HG03469 (cell line): ENCODE measurements around the gene PRR27.

Experiments
- ATAC-seq: cut with Tn5 transposase; IDR thresholded peaks from one replicate; pipeline ENCODE4 v1.9.1; 2021; ENCODE audit warnings: mild to moderate bottlenecking, moderate library complexity, moderate number of reproducible peaks; ENCODE audit not compliant: unreplicated experiment

The PRR27 gene

DNA sequence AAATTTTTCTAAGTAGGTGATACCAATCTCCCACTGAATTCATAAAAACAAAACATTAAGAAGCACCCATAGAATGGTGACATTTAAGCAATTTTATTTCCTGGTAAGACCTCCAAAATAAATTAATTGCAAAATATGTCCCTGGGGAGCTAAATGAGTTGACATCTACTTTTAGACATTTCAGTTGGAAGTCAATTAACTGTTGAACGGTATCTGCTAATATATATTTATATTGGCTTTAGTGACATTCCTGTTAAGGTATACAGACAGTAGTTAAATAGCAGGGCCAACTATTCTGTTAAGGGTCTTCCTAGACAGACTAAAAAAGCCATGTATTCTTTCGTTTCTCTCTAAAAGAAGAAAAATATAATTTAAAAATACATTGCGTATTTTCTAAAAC is at the start of gene PRR27:
PRR27 (plus strand) TSS at position 301 of the 400 bp plus-strand sequence. CDS start 139 bp downstream, outside the sequence.
- ATAC-seq = no peak

DNA sequence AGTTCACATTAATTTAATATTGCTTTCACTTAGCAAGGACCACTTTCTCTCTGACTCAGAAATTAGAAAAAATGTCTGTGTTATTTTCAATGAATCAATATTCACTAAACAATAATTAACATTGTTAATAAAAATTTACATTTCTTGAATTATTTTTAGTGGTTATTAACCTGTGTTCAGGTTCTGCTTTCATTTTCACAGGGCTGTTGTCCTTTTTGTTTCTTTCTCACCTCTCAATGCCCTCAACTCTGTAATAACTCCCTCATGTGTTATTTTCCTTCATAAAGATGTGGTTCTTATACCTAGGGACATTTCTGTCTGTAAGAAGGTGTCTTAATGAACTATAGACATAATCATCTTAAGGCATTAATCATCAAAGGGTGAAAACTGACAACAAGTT is 43.1 kb upstream of the PRR27 start:
- ATAC-seq = no peak

DNA sequence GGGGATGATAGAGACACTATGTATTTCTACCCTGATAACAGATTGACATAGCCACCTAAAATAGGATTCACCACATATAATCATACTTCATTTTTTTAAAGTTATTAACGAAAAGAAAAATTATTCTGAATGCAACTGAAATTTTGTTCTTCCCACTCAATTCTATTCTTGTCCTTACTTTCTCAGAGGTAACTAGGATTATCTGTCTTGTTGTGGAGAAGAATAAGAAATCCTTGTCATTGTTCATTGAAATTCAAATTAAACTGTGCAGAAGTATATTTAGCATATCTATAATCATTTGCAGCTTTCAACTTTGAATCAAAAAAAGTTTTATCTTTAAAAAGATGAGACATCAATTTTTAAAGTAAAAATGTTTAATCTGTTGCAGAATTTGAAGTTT is 40.4 kb upstream of the PRR27 start:
- ATAC-seq = no peak

DNA sequence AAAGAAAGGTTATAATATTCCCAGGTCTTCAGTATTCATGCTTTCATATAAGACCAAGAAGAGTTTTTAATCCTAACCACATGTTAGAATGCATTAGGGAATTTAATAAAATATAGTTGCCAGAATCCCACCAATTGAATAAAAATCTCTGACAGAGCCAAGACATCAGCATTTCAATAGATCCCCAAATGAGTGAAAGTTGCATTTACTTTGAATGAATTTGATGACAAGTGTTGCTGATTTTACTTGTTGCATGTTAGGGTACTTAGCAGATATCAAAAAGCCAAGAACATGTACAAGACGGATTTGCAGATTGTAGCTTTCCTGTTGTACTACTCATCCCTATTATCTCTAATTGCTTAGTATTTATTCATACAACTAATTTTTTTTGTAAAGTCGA is 39.9 kb upstream of the PRR27 start:
- ATAC-seq = no peak

DNA sequence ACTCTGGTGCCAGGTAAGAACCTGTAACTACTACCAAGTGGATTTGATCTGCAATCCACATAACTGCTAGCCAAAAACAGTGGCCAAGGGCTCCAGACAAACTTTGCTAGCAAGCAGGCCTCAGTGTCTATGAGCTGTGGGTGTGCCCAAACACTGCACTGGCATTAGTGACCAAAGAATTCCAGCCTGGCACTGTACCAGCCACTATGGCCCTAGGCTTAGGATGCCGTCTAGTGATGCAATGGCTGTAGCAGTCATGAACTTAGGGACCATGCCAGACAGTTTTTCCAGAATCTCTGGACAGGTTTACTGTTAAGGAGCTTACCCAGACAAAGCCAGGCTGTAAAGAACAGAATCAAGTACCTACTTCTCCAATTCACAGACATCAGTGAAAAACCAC is 33.7 kb upstream of the PRR27 start:
- no peak for ATAC-seq

DNA sequence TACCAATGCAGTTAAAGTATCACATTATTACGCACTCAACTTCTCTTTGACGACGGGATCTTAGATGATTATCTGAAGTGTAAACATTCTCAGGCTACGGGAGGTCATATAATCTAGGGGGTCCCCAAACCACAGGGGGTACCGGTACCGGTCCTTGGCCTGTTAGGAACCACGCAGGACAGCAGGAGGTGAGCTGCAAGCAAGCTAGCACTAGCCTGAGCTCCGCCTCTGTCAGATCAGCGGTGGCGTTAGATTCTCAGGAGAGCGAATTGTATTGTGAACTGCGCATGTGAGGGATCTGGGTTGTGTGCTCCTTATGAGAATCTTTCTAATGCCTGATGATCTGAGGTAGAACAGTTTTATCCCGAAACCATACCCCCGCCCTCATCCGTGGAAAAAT is 20.6 kb upstream of the PRR27 start:
- no peak for ATAC-seq

DNA sequence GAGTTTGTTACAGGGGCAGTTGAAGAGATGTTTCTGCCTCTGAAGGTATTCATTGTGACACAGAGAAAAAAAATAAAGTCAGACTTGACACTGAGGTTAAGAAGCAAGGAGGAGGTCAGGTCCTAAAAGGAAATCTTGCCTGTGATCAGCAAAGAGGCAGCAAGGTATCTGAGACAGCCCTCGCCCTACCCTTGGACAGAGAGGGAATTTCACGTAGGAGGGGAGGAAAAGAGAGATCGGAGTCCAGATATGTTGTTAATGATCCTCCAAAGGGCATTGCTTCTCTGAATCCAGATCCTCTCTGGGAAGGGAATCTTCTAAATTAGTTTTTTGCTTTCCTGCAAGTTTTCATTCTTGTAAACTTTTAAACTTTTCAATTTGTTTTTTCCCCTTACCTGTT is 15.3 kb upstream of the PRR27 start:
- ATAC-seq = no peak

DNA sequence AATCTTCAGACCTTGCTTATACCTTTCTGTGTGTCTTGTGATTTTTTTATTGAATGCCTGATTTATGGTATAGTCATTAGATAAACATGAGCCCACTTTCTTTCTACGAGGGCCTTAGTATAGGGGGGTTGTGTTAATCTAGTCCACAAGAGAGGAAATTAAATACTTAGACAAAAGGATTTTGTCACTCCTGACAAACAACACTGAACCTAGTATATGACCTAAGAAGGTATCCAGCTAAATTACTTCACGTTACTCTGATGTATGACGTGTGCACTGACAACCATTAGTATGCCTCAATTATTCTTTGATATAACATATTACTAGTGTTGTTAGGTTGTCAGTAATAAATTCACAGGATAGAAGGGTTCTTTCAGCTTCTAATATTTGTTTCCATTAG is 2.8 kb upstream of the PRR27 start:
- ATAC-seq = no peak

DNA sequence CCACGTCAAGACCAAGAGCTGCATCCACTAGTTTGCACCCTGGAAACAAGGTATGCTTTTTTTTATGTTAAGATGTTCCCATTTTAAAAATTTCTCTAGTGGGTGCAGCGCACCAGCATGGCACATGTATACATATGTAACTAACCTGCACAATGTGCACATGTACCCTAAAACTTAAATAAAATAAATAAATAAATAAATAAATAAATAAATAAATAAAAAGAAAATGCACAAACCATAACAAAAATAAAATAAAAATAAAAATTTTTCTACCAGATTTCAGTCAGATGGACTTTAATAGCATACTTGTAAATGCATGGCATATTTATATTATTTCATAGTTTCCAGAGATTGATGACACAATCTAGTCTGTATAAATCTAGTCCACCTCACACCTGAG is 1.9 kb upstream of the PRR27 start:
- no peak for ATAC-seq

DNA sequence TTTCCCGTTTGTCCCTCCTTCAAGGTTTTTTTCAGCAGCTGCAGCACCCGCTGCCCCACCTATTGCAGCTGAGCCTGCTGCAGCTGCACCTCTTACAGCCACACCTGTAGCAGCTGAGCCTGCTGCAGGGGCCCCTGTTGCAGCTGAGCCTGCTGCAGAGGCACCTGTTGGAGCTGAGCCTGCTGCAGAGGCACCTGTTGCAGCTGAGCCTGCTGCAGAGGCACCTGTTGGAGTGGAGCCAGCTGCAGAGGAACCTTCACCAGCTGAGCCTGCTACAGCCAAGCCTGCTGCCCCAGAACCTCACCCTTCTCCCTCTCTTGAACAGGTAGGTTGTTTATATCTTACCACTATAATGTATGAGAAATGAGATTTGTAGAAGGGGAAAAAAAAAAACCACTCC is 4.5 kb downstream of the PRR27 start:
- ATAC-seq = no peak

DNA sequence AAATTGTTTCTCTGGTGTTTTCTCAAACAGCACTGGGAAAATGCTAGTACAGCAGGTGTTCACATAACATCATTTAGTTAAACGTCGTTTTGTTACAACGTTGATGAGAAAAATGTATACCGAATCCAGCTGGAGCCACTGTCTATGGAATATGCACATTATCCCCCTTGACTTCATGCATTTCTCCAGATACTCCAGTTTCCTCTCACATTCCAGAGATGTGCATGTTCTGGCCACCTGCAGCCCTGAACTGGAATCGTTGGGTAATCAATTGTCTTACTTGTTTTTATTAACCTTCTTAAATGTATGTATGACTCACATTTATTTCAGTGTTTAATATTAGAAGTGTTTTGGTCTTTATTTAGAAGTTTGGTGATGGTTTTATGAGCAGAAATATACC is 23.1 kb downstream of the PRR27 start:
- ATAC-seq = no peak

DNA sequence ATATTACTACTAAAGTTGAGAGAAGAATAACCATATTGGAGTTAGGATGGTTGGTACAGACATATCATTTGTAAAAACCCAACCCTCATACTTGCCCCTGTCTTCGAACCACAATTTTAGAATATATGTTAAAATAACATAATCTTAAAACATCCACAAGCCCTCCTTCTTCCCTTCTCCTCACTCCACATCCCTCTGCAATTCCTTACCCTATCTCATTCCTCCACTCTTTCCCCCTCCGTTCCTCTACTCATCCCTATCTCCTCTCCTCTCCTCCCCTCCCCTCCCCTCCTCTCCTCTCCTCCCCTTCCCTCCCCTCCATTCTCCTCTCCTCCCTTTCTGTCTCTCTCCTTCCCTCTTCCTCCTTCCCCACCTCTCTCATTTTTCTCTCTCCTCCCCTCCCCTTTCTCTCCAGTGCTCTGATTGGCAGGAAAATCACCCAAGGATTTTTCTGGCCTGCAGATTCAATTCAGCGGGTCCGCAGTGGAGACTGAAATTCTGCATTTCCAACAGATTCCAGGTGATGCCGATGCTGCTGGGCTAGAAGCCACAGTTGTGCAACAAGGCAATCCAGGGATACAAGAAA is 24.1 kb downstream of the PRR27 start:
- ATAC-seq = no peak

DNA sequence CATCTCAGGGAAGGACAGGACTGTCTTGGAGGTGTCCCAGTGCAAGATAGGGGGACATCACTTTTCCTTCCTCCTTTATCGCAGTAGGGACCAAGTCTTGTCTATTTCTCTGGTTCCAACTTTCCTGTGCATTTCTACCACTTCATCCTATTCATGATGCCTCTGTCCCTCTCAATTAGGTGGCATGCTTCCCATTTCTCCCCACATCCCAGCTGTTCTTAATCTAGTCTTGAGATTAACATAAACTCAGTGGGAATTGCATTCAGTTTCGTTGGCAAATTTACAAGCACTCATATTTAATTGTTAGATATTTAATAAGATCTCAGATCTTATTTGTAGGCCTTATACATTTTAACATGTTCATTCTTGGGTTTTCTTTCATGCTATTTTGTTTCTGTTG is 25.8 kb downstream of the PRR27 start:
- ATAC-seq = no peak

DNA sequence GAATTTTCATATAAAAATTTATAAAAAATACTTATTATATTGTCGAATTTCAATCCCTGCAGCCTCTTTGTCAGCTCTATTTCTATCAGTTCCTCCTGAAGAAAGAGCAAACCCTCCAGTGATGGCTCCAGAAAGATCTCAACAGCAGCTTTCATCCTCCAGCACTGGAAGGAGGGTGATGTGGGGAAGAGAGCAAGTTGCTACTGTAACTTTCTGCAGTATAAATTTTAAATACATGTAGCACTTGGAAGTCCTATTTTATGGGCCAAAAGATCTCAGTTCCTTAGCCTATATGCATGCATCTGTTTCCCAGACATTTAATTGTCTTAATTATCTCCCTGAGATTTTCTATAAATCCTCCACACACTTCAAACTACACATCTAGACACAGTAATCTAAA is 27.8 kb downstream of the PRR27 start:
- no peak for ATAC-seq

DNA sequence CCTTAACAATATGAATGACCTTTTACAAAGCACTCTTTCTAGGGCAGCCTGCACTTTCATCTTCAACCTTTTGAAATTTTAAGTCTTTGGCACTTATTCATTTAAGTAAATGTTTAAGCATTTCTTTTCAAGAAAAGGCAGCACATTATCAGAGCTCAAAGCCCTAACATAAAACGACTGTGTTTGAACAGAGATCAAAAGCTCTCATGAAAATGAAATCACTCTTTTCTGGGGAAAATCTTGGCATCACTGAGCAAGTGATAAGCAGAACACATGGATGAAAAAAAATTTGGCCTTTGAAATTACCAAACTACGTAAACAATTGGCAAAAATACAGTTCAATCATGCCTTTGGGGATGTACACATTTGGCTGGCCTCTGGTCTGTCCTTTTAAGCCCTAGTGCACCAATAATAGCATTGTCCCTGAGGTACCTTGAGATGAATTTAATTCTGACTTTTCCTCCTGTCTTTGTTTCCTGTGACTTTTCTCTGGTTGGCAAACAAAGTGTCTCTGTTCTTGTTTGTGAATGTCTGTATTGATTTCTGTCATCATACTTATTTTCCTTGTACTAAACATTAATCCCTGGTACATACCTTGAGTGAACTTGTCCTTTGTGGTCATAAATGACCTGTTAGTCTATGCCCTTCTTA is 28.6 kb downstream of the PRR27 start:
- ATAC-seq = no peak

DNA sequence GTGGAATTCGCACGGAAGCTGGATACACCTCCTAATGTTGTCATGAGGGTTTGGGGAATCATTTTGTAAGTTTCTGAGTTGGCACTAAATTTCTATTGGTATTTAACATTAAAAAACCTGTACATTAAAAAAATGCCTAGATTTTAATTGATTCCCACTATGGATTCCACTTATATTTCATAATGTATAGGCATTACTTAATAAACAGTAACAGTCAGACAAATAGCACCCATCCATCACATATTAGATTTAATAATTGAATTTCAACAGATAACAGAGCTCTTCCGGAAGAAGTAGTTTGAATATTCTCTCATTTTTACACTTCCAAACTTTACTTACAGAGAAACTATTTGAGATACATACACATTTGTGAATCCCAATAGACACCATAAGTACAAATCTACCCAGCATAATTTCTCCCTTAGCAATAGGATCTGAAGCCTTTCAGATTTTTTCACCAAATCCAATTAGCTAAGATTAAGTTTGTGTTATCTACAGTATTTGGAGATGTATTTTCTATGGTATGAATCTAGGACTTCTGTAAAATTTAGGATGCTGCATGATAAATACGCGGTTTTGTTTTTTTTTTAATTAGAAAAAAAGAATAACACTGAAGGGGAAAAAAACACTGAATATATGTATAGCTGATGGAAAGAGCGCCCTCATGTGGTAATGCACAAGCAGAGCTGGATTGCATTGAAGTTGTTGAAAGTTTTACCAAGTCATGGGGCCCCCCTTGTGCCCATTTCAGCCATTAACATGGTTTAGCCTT is 29.3 kb downstream of the PRR27 start:
- ATAC-seq = peak; percentile 73

DNA sequence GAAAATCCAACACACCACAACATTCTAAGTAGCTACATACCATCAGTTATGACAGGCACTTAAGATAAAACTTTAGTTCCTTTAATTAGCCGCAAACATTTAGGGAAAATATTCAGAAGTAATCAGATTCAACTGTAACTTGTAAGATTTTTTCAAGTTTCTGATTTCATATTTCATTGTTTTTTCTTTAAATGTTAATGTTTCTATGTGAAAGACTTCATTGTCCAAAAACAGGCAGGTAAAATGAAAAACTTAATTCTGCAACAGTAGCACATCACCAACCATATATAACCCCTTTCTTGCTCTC is 29.9 kb downstream of the PRR27 start:
- no peak for ATAC-seq

DNA sequence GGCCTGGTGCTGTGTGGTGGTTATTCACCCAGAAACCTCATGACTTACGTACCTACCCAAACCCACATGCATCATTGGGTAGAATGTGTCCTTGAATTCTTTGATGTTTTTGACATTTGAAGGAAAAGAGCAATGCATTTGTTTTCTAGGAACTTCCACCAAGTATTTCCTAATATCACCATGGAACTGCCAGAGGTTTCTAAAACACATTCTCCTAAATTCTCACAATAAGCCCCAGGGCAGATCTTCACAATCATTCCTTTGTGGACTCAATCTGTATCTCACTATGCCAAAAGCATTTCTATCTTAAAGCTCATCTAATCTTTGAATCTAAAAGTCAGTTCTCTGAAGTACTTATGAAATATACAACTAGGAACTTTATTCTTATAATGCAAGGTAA is 33.2 kb downstream of the PRR27 start:
- ATAC-seq = no peak

DNA sequence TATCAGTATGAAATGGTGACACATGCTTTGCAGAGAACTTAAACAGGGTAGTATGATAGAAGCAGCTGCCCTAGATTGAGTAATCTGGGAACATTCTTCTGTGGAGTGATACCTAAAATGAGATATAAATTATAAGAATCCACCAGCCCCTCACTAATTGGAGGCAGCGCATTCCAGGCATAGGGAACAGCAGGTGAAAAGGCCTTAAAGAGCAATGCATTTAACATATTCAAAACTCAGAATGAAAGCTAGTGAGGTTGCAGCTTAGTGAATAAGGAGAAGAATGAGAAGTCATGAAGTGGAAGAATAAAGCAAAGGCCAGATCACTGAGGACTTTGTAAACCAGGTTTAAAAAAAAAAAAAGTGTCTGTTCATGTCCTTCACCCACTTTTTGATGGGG is 36.5 kb downstream of the PRR27 start:
- ATAC-seq = no peak

DNA sequence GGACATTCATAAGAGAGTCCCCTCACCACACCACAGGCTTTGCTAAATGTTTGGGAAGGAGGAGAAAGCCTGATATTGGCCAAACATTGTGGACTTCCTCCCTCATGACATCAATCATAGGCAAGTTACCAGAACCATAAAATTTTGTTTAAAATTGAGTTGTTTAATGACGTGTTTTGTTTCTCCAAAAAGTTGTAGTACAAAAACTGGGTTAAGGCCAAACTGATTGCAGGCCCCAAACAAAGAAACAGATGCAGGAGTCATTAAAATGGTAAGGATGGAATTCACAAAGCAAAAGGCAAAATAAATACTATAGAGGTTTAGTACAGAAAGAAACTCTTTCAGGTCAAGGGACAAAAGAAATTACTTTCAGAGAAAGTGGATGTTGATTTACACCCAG is 37.6 kb downstream of the PRR27 start:
- ATAC-seq = no peak

DNA sequence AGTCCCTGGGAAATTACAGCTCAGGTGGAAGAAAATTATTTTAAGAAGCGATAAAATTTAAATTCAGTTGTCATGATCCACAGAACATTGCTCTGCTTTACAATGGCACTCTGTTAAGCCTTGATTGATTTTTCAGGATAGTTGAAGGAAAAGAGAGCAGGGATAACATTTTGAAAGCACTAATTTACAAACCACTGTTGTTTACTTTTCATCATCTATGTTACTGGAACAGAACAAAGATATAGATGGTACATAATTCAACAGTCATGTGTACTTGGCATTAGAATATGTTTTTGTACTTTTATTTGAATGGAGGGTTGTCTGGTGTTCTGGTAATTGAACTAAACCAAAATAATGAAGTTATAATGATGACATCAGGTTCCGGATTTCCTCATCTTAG is 38.9 kb downstream of the PRR27 start:
- no peak for ATAC-seq

DNA sequence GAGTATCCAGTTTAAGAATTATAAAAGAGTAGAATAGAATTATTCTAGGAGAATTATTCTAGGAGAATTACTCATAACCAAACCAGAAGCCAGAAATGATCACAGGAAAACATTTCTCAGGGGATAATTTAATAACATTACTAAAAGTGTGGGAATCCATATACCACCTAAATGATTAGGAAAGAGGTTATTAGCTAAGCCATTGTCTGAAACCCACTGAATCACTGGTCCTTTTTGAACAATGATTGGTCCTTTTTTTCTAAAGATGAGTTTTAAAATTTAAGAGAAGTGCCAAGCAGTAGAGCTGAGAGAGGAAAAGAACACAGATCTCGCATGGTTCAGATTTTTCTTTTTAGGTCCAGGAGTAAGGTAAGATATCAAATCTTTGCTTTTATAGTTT is 41.4 kb downstream of the PRR27 start, which contains the start of gene ODAM:
ODAM (plus strand) TSS at position 301 of the 400 bp plus-strand sequence. CDS start 819 bp downstream, outside the sequence.
- no peak for ATAC-seq
